GM18951 (cell line): ENCODE measurements around the gene DYNLT4.
"Not testable (repeated sequence)": the region's sequence is repeated elsewhere in the genome, so short reads cannot be mapped to it uniquely, and the experiment has no call there.

Experiments
- POLR2A ChIP-seq: IDR thresholded peaks from 4 replicates; pipeline ENCODE4 v1.6.1; 2011; ENCODE audit warnings: mild to moderate bottlenecking; ENCODE audit not compliant: insufficient read length, insufficient read depth; ENCODE audit errors: extremely low read depth
- in situ Hi-C: fragments of 300-500 bp; cut with MboI; formaldehyde crosslinking; loops from one replicate; pipeline ENCODE4 v1.12.0; 2022; ENCODE audit warnings: low sequenced_read_pairs, mixed read lengths, inconsistent platforms; ENCODE audit not compliant: unreplicated experiment

The DYNLT4 gene

GRCh38 chr1:44806704-44807363, at the start of gene DYNLT4:
Gene DYNLT4 (minus strand): TSS chr1:44807351. CDS start chr1:44806668, 683 bp downstream.
- TF ChIP-seq POLR2A = no peak
- in situ Hi-C loops = loop anchor here (25.0 kb wide), 1 partner anchor 680 kb away; the partner anchor contains the start of gene TESK2

- in situ Hi-C loops = loop anchor here (25.0 kb wide), 1 partner anchor 432 kb away; no protein-coding TSS in a partner anchor
- no peak for TF ChIP-seq POLR2A
Observed at GRCh38 chr1:44855742-44856141, 48.6 kb upstream of the DYNLT4 start.

GRCh38 chr1:44854970-44855369, 47.8 kb upstream of the DYNLT4 start:
- TF ChIP-seq POLR2A = no peak

GRCh38 chr1:44853201-44853600, 46.0 kb upstream of the DYNLT4 start:
- in situ Hi-C loops = loop anchor here (25.0 kb wide), 1 partner anchor 434 kb away; no protein-coding TSS in a partner anchor

More at GRCh38 chr1:44854970-44855369, 47.8 kb upstream of the DYNLT4 start:
- in situ Hi-C loops = loop anchor here (25.0 kb wide), 1 partner anchor 432 kb away; no protein-coding TSS in a partner anchor

GRCh38 chr1:44851308-44851707, 44.2 kb upstream of the DYNLT4 start:
- in situ Hi-C loops = loop anchor here (25.0 kb wide), 1 partner anchor 436 kb away; no protein-coding TSS in a partner anchor
- TF ChIP-seq POLR2A = no peak

More at GRCh38 chr1:44853201-44853600, 46.0 kb upstream of the DYNLT4 start:
- TF ChIP-seq POLR2A = no peak

GRCh38 chr1:44849575-44850132, 42.5 kb upstream of the DYNLT4 start:
- in situ Hi-C loops = loop anchor here (25.0 kb wide), 1 partner anchor 438 kb away; no protein-coding TSS in a partner anchor
- TF ChIP-seq POLR2A = no peak

GRCh38 chr1:44848456-44849181, 41.5 kb upstream of the DYNLT4 start:
- in situ Hi-C loops = no loop called here
- TF ChIP-seq POLR2A = no peak

GRCh38 chr1:44847845-44848244, 40.7 kb upstream of the DYNLT4 start:
- no peak for TF ChIP-seq POLR2A
- in situ Hi-C loops = no loop called here

GRCh38 chr1:44846985-44847384, 39.8 kb upstream of the DYNLT4 start:
- TF ChIP-seq POLR2A = no peak
- in situ Hi-C loops = no loop called here

- in situ Hi-C loops = no loop called here
- TF ChIP-seq POLR2A = no peak
Observed at GRCh38 chr1:44842862-44843655, 35.9 kb upstream of the DYNLT4 start, which contains the start of gene PTCH2. Gene PTCH2 (minus strand): TSS chr1:44843253. CDS start chr1:44842932, 321 bp downstream.

- in situ Hi-C loops = no loop called here
- TF ChIP-seq POLR2A = no peak
Observed at GRCh38 chr1:44842486-44842861, 35.3 kb upstream of the DYNLT4 start.

GRCh38 chr1:44839576-44839975, 32.4 kb upstream of the DYNLT4 start:
- no peak for TF ChIP-seq POLR2A
- in situ Hi-C loops = no loop called here

GRCh38 chr1:44838294-44838693, 31.1 kb upstream of the DYNLT4 start:
- in situ Hi-C loops = not testable (repeated sequence)
